ENCODE data around the gene AASDH.

AASDH gene

GRCh38 chr4:56318555-56318954, 68.7 kb downstream of the AASDH start:
- in situ Hi-C loops (cut with MboI; ENCODE audit: low sequenced_read_pairs) = no loop called here

- in situ Hi-C loops (cut with MboI; ENCODE audit: low sequenced_read_pairs) = no loop called here
These were observed 69.5 kb downstream of the AASDH start for GRCh38 chr4:56317749-56318148.

GRCh38 chr4:56316011-56316650, 71.2 kb downstream of the AASDH start:
- in situ Hi-C loops (cut with MboI; ENCODE audit: low sequenced_read_pairs) = no loop called here

GRCh38 chr4:56315543-56315942, 71.7 kb downstream of the AASDH start:
- in situ Hi-C loops (cut with MboI; ENCODE audit: low sequenced_read_pairs) = no loop called here

- in situ Hi-C loops (cut with MboI; ENCODE audit: low sequenced_read_pairs) = no loop called here
These were observed 72.2 kb downstream of the AASDH start for GRCh38 chr4:56315041-56315440.

GRCh38 chr4:56314207-56314915, 72.9 kb downstream of the AASDH start:
- in situ Hi-C loops (cut with MboI; ENCODE audit: low sequenced_read_pairs) = no loop called here

- in situ Hi-C loops (cut with MboI; ENCODE audit: low sequenced_read_pairs) = no loop called here
These were observed 74.2 kb downstream of the AASDH start for GRCh38 chr4:56313132-56313531.

GRCh38 chr4:56311299-56311975, 75.9 kb downstream of the AASDH start:
- in situ Hi-C loops (cut with MboI; ENCODE audit: low sequenced_read_pairs) = no loop called here

- in situ Hi-C loops (cut with MboI; ENCODE audit: low sequenced_read_pairs) = no loop called here
These were observed 76.7 kb downstream of the AASDH start for GRCh38 chr4:56310401-56311125.

- in situ Hi-C loops (cut with MboI; ENCODE audit: low sequenced_read_pairs) = no loop called here
These were observed 78.9 kb downstream of the AASDH start for GRCh38 chr4:56308384-56308783.

- in situ Hi-C loops (cut with MboI; ENCODE audit: low sequenced_read_pairs) = no loop called here
These were observed 79.9 kb downstream of the AASDH start for GRCh38 chr4:56307423-56307822.

- in situ Hi-C loops (cut with MboI; ENCODE audit: low sequenced_read_pairs) = no loop called here
These were observed 81.9 kb downstream of the AASDH start for GRCh38 chr4:56305390-56305789.

GRCh38 chr4:56303921-56304320, 83.4 kb downstream of the AASDH start:
- in situ Hi-C loops (cut with MboI; ENCODE audit: low sequenced_read_pairs) = no loop called here

GRCh38 chr4:56302760-56303159, 84.5 kb downstream of the AASDH start:
- in situ Hi-C loops (cut with MboI; ENCODE audit: low sequenced_read_pairs) = no loop called here

- in situ Hi-C loops (cut with MboI; ENCODE audit: low sequenced_read_pairs) = no loop called here
These were observed 85.2 kb downstream of the AASDH start for GRCh38 chr4:56301997-56302496.

- in situ Hi-C loops (cut with MboI; ENCODE audit: low sequenced_read_pairs) = no loop called here
These were observed 85.9 kb downstream of the AASDH start for GRCh38 chr4:56301181-56301996.

GRCh38 chr4:56298236-56298635, 89.1 kb downstream of the AASDH start:
- in situ Hi-C loops (cut with MboI; ENCODE audit: low sequenced_read_pairs) = no loop called here

GRCh38 chr4:56297776-56298175, 89.5 kb downstream of the AASDH start:
- in situ Hi-C loops (cut with MboI; ENCODE audit: low sequenced_read_pairs) = no loop called here

- in situ Hi-C loops (cut with MboI; ENCODE audit: low sequenced_read_pairs) = no loop called here
These were observed 90.8 kb downstream of the AASDH start for GRCh38 chr4:56296526-56296925.

- in situ Hi-C loops (cut with MboI; ENCODE audit: low sequenced_read_pairs) = no loop called here
These were observed 94.2 kb downstream of the AASDH start for GRCh38 chr4:56293121-56293520.

All from HL-60/S4 treated with phorbol 12-myristate 13-acetate at 8.2 ng/mL for 4 days and 3 days (cell line).